Endodermal cell (in vitro differentiated cells): ENCODE data around the gene RPS6KA2. TPM values are rescaled to one million over a fixed set of nuclear protein-coding genes. Genes with fewer than 3 reads are reported as not detected.

Experiments used
- DNase-seq: peaks from one replicate; pipeline ENCODE4 v3.0.0-alpha.2; 2017
- H3K27ac ChIP-seq: 2 replicates; pipeline ENCODE4 v1.5.1; 2013; ENCODE audit warnings: mild to moderate bottlenecking, low read depth, low read length, moderate library complexity
- H3K27me3 ChIP-seq: 2 replicates; pipeline ENCODE4 v1.6.1; 2013; ENCODE audit warnings: mild to moderate bottlenecking, low read length, moderate library complexity; ENCODE audit not compliant: insufficient read depth, control insufficient read depth, poor library complexity, severe bottlenecking
- H3K36me3 ChIP-seq: 2 replicates; pipeline ENCODE4 v1.7.0; 2013; ENCODE audit warnings: mild to moderate bottlenecking, low read length, moderate library complexity; ENCODE audit not compliant: control insufficient read depth, insufficient read depth
- H3K4me1 ChIP-seq: one replicate; pipeline ENCODE4 v1.7.0; 2013; ENCODE audit warnings: low read length; ENCODE audit not compliant: control insufficient read depth, insufficient read depth
- H3K4me3 ChIP-seq: 2 replicates; pipeline ENCODE4 v1.5.1; 2013; ENCODE audit warnings: mild to moderate bottlenecking, low read length, moderate library complexity
- H3K9ac ChIP-seq: 2 replicates; pipeline ENCODE4 v1.6.1; 2013; ENCODE audit warnings: mild to moderate bottlenecking, low read length, moderate library complexity; ENCODE audit not compliant: poor library complexity, severe bottlenecking; ENCODE audit errors: extremely low read depth
- H3K9me3 ChIP-seq: 2 replicates; pipeline ENCODE4 v1.6.1; 2013; ENCODE audit warnings: mild to moderate bottlenecking, low read length, moderate library complexity; ENCODE audit not compliant: control insufficient read depth
- H3K27ac Mint-ChIP-seq: 2 replicates; pipeline ENCODE4 v1.8.0; 2020; ENCODE audit warnings: mixed read lengths
- H3K27me3 Mint-ChIP-seq: 2 replicates; pipeline ENCODE4 v1.8.0; 2021; ENCODE audit warnings: mild to moderate bottlenecking, mixed read lengths; ENCODE audit not compliant: insufficient read depth
- H3K36me3 Mint-ChIP-seq: 2 replicates; pipeline ENCODE4 v1.8.0; 2020; ENCODE audit warnings: low read depth, mixed read lengths
- H3K4me1 Mint-ChIP-seq: 2 replicates; pipeline ENCODE4 v1.8.0; 2020; ENCODE audit warnings: mixed read lengths
- H3K4me3 Mint-ChIP-seq: 2 replicates; pipeline ENCODE4 v1.8.0; 2020; ENCODE audit warnings: mild to moderate bottlenecking, moderate library complexity, mixed read lengths
- H3K9me3 Mint-ChIP-seq: 2 replicates; pipeline ENCODE4 v1.8.0; 2020; ENCODE audit warnings: mild to moderate bottlenecking, mixed read lengths
- CTCF ChIP-seq: fragments of 200-600 bp; sonication (generic); conservative IDR thresholded peaks from 2 replicates; pipeline ENCODE4 v1.5.0; 2021; ENCODE audit warnings: antibody characterized with exemption, mild to moderate bottlenecking
- WGBS, 2 experiments: methylation state at CpG; one replicate each; pipeline versions ENCODE4 v1.1.5 to v1.1.7; 2013; ENCODE audit warnings: missing lambda C conversion rate in 2 of 2, mixed read lengths in 1 of 2; ENCODE audit not compliant: insufficient coverage in 1 of 2, insufficient read length in 1 of 2; 5-methylcytosine and 5-hydroxymethylcytosine counted together
- total RNA-seq, 2 donors: library from RNA; stranded (reverse); fragmentation: NEBNext Ultra II Directional in 1 of 2; extraction: Animal tissue kit (Norgen Biotek cat#: 25700) in 1 of 2; gene quantifications; 2 replicates in 1 of 2; 3 replicates in 1 of 2; pipeline ENCODE4 v1.2.1, GENCODE V29; 2021

Gene RPS6KA2
- total RNA-seq, 2 donors from 2014 or later, result 17.9 to 23.9 TPM

GRCh38 chr6:166490671-166491500 lies 136.2 kb downstream of the RPS6KA2 start:
- H3K4me1 Mint-ChIP-seq, result peaks cover 4% of the 10 kb centered on the region
- no peaks in the 10 kb centered on the region for H3K4me1 ChIP-seq
- H3K27me3 Mint-ChIP-seq, result no peaks in the 10 kb centered on the region
- H3K27ac ChIP-seq, result peak overlapping the region; percentile 58
- no peak overlapping the region for H3K4me3 ChIP-seq
- no peaks in the 10 kb centered on the region for H3K27me3 ChIP-seq
- 91 to 94% methylated on average over 17 to 18 of the region's 18 CpGs for WGBS, 2 experiments
- no peak for DNase-seq
- peaks cover 9% of the 10 kb centered on the region for H3K9me3 ChIP-seq
- H3K9ac ChIP-seq, result no peak overlapping the region
- no peak for TF ChIP-seq CTCF
- peaks cover 15% of the 10 kb centered on the region for H3K36me3 ChIP-seq
- H3K27ac Mint-ChIP-seq, result no peak overlapping the region
- H3K9me3 Mint-ChIP-seq, result no peaks in the 10 kb centered on the region
- no peak overlapping the region for H3K4me3 Mint-ChIP-seq
- peaks cover 32% of the 10 kb centered on the region for H3K36me3 Mint-ChIP-seq

GRCh38 chr6:166489301-166490155 lies 137.5 kb downstream of the RPS6KA2 start:
- H3K9me3 Mint-ChIP-seq, result no peaks in the 10 kb centered on the region

More at GRCh38 chr6:166489301-166490155, 137.5 kb downstream of the RPS6KA2 start:
- H3K27me3 Mint-ChIP-seq, result no peaks in the 10 kb centered on the region
- H3K4me1 ChIP-seq, result no peaks in the 10 kb centered on the region
- DNase-seq, result no peak
- H3K27me3 ChIP-seq, result no peaks in the 10 kb centered on the region
- no peak overlapping the region for H3K4me3 ChIP-seq
- 83 to 93% methylated on average over 6 to 11 of the region's 11 CpGs for WGBS, 2 experiments
- peaks cover 24% of the 10 kb centered on the region for H3K36me3 Mint-ChIP-seq
- peaks cover 9% of the 10 kb centered on the region for H3K9me3 ChIP-seq
- no peak for TF ChIP-seq CTCF
- H3K36me3 ChIP-seq, result peaks cover 15% of the 10 kb centered on the region
- no peak overlapping the region for H3K4me3 Mint-ChIP-seq
- H3K4me1 Mint-ChIP-seq, result peaks cover 4% of the 10 kb centered on the region
- no peak overlapping the region for H3K27ac Mint-ChIP-seq
- H3K27ac ChIP-seq, result no peak overlapping the region
- H3K9ac ChIP-seq, result no peak overlapping the region
